ENCODE measurements around the gene STARD13.

DNA sequence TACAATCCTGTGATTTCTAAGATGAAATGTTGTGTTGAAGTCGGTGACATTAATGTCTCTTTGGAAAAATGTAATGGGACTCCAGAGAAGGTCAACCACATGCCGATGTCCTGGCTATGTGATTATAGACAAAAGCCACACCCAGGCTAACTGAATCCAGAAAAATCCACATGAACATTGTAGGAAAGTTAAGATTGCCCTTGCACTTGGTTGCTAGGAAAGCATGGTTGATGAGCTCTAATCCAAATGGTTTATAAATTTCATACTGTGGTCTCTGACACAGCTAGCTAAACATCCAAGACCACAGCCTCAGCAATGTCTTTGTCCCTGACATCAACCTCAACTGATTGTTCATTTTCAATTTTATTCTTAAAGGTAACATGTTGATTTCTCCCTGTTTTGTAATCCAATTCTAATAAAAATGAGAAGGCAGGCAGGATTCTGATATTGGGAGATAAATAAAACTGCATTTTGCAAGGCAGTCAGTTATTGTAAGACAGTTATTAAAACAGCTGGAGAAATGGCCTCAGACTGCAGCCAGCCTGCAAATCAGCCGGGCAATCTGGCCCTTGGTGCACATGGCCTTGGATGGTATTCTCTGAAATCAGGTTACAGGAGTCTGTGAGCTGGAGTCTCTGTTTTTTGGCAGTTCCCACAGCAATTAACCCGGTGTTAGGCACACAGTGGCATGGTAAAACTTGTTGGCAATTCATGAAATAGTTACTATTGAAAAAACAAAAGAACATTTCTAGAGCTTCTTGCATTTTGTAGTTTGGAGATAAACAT is 93.9 kb downstream of the STARD13 start:
- TF ChIP-seq, protein P1, sequence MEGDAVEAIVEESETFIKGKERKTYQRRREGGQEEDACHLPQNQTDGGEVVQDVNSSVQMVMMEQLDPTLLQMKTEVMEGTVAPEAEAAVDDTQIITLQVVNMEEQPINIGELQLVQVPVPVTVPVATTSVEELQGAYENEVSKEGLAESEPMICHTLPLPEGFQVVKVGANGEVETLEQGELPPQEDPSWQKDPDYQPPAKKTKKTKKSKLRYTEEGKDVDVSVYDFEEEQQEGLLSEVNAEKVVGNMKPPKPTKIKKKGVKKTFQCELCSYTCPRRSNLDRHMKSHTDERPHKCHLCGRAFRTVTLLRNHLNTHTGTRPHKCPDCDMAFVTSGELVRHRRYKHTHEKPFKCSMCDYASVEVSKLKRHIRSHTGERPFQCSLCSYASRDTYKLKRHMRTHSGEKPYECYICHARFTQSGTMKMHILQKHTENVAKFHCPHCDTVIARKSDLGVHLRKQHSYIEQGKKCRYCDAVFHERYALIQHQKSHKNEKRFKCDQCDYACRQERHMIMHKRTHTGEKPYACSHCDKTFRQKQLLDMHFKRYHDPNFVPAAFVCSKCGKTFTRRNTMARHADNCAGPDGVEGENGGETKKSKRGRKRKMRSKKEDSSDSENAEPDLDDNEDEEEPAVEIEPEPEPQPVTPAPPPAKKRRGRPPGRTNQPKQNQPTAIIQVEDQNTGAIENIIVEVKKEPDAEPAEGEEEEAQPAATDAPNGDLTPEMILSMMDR (IDR thresholded peaks at IDR 0.05; ENCODE audit: insufficient read depth, low read length, poor library complexity, severe bottlenecking), result no peak
- no peak for TF ChIP-seq EZH2phosphoT487 (conservative IDR thresholded peaks at IDR 0.05; ENCODE audit: low read length)
